GM12878 (cell line): ENCODE results near the gene GFOD2. TPM values are rescaled to one million over a fixed set of nuclear protein-coding genes. Genes with fewer than 3 reads are reported as not detected.

Source experiments
- ATAC-seq: fragments of 200-7000 bp; cut with Tn5 transposase; 3 replicates; pipeline ENCODE4 v1.9.1; 2020; ENCODE audit warnings: mild to moderate bottlenecking, moderate library complexity
- BruUV-seq: library from RNA; stranded (reverse); fragments of 400-500 nt; replicated peaks from 2 replicates; lab custom pipeline; 2021; lab: Mats Ljungman, UMichigan
- CTCF ChIA-PET: fragments of 300-600 bp; sonication (Branson Sonifier 250); formaldehyde crosslinking; extraction: SDS; loops from one replicate; lab custom pipeline; 2021; ENCODE audit warnings: inconsistent platforms; lab: Yijun Ruan, JAX
- POLR2A ChIA-PET: fragments of 350-600 bp; formaldehyde crosslinking; extraction: SDS; loops from one replicate; lab custom pipeline; 2021; ENCODE audit warnings: inconsistent platforms; lab: Charles Lee
- RAD21 ChIA-PET: fragments of 300-600 bp; sonication (Branson Sonifier 250); formaldehyde crosslinking; loops from one replicate; lab custom pipeline; 2023; ENCODE audit warnings: antibody characterized with exemption; ENCODE audit not compliant: unreplicated experiment; lab: Charles Lee
- SMC1A ChIA-PET: fragments of 300-600 bp; sonication (Branson Sonifier 250); formaldehyde crosslinking; loops from one replicate; lab custom pipeline; 2023; ENCODE audit not compliant: unreplicated experiment, uncharacterized antibody; lab: Charles Lee
- DNase-seq: peaks from one replicate; pipeline ENCODE4 v3.0.0-alpha.2; 2011; ENCODE audit warnings: low read depth, low spot score
- FAIRE-seq: peaks from 3 replicates; lab custom pipeline; 2011; peaks lifted over from hg19 to GRCh38; lab: Jason Lieb, UNC
- H2AFZ ChIP-seq: 2 replicates; pipeline ENCODE4 v1.6.0; 2011; ENCODE audit warnings: low read depth, low read length, control low read depth; ENCODE audit not compliant: control insufficient read depth
- H3K27ac ChIP-seq: 2 replicates; pipeline ENCODE4 v1.5.1; 2011; ENCODE audit warnings: control low read depth; ENCODE audit not compliant: control insufficient read depth, insufficient read depth
- H3K27me3 ChIP-seq, 2 experiments: replicated peaks in 1 of 2; 2 replicates each; pipeline versions ENCODE4 v1.6.0 to v1.6.1; 2011; ENCODE audit warnings: low read length in 1 of 2; ENCODE audit not compliant: control insufficient read depth in 2 of 2, insufficient read depth in 2 of 2
- H3K36me3 ChIP-seq, 2 experiments: 2 replicates each; pipeline ENCODE4 v1.5.1; 2011; ENCODE audit warnings: low read length in 1 of 2; ENCODE audit not compliant: control insufficient read depth in 2 of 2, insufficient read depth in 2 of 2
- H3K4me1 ChIP-seq: 2 replicates; pipeline ENCODE4 v1.6.1; 2011; ENCODE audit warnings: mild to moderate bottlenecking, low read length, moderate library complexity, mixed read lengths; ENCODE audit not compliant: control insufficient read depth, insufficient read depth
- H3K4me2 ChIP-seq: 2 replicates; pipeline ENCODE4 v1.6.0; 2011; ENCODE audit warnings: control low read depth; ENCODE audit not compliant: control insufficient read depth, insufficient read depth
- H3K4me3 ChIP-seq: fragments of 200-600 bp; sonication (generic); 2 replicates; pipeline ENCODE4 v1.5.1; 2016
- H3K79me2 ChIP-seq: 2 replicates; pipeline ENCODE4 v1.6.0; 2011; ENCODE audit warnings: low read length; ENCODE audit not compliant: control insufficient read depth, insufficient read depth
- H3K9ac ChIP-seq: 2 replicates; pipeline ENCODE4 v1.8.0; 2011; ENCODE audit warnings: low read length, control low read depth, mixed read lengths; ENCODE audit not compliant: control insufficient read depth, insufficient read depth
- H3K9me3 ChIP-seq: replicated peaks from 3 replicates; pipeline ENCODE4 v1.5.1; 2011; ENCODE audit warnings: mild to moderate bottlenecking, low read length; ENCODE audit not compliant: control insufficient read depth, insufficient read depth
- H4K20me1 ChIP-seq: 2 replicates; pipeline ENCODE4 v1.6.0; 2011; ENCODE audit not compliant: control insufficient read depth, insufficient read depth
- BACH1 ChIP-seq: fragments of 450-650 bp; IDR thresholded peaks from 2 replicates; pipeline ENCODE4 v1.6.1; 2017; ENCODE audit warnings: mild to moderate bottlenecking, borderline replicate concordance
- EZH2 ChIP-seq: IDR thresholded peaks from 2 replicates; pipeline ENCODE4 v1.6.1; 2012; ENCODE audit warnings: low read depth, mild to moderate bottlenecking, control low read depth, inconsistent platforms, low read length, borderline replicate concordance; ENCODE audit not compliant: control insufficient read depth
- GATAD2B ChIP-seq: fragments of 450-650 bp; conservative IDR thresholded peaks from 2 replicates; pipeline ENCODE4 v1.6.1; 2017; ENCODE audit warnings: low read depth, mild to moderate bottlenecking, moderate library complexity
- JUNB ChIP-seq: IDR thresholded peaks from 2 replicates; pipeline ENCODE4 v1.6.1; 2016; ENCODE audit warnings: antibody characterized with exemption, mild to moderate bottlenecking
- MEF2A ChIP-seq: IDR thresholded peaks from 2 replicates; pipeline ENCODE4 v1.6.1; 2011; ENCODE audit warnings: low read depth, mild to moderate bottlenecking, low read length, moderate library complexity; ENCODE audit not compliant: insufficient read depth
- MEF2B ChIP-seq: fragments of 450-650 bp; IDR thresholded peaks from 2 replicates; pipeline ENCODE4 v1.6.1; 2018; ENCODE audit warnings: mild to moderate bottlenecking, moderate library complexity; ENCODE audit not compliant: partially characterized antibody, poor library complexity, severe bottlenecking
- RAD51 ChIP-seq: fragments of 450-650 bp; IDR thresholded peaks from 2 replicates; pipeline ENCODE4 v1.6.1; 2016; ENCODE audit warnings: moderate library complexity, mild to moderate bottlenecking, inconsistent platforms
- RELA ChIP-seq: fragments of 450-650 bp; IDR thresholded peaks from 2 replicates; pipeline ENCODE4 v1.8.0; 2014; ENCODE audit warnings: borderline replicate concordance; ENCODE audit not compliant: partially characterized antibody
- SREBF1 ChIP-seq: IDR thresholded peaks from 2 replicates; pipeline ENCODE4 v1.6.1; 2012; ENCODE audit warnings: mild to moderate bottlenecking, low read length
- WGBS: methylation state at CpG from one replicate; pipeline ENCODE4 v1.1.6; 2016; ENCODE audit warnings: low lambda C conversion rate; ENCODE audit not compliant: insufficient replicate concordance, insufficient coverage; ENCODE audit errors: missing lambda C conversion rate; 5-methylcytosine and 5-hydroxymethylcytosine counted together
- in situ Hi-C: fragments of 300-500 bp; cut with MboI; formaldehyde crosslinking; loops from 9 replicates; pipeline ENCODE4 v1.14.3; 2018; ENCODE audit warnings: mixed read lengths
- intact Hi-C: fragments of 100-400 bp; cut with micrococcal nuclease; formaldehyde crosslinking; loops from one replicate; pipeline ENCODE4 v1.14.2; 2022; ENCODE audit not compliant: unreplicated experiment
- polyA plus RNA-seq, 11 experiments: library from polyadenylated mRNA; depleted of rRNA in 4 of 11; unstranded in 6 of 11; stranded (reverse) in 5 of 11; fragments of >200 nt; fragmentation: Nextera tagmentation in 4 of 11; fragmentation: Illumina TruSeq in 1 of 11; extraction: Ambion mirVana in 4 of 11; extraction: Trizol in 1 of 11; gene quantifications; 1 replicate in 1 of 11; 2 replicates in 10 of 11; pipeline versions ENCODE4 v1.2.1 to v1.2.3, GENCODE V29; 2011 to 2016; ENCODE audit warnings: inconsistent platforms in 2 of 11, missing spikeins in 2 of 11, low read depth in 1 of 11
- total RNA-seq, 4 experiments: library from RNA; depleted of rRNA in 3 of 4; stranded (reverse); fragments of >200 nt in 3 of 4; fragmentation: Illumina TruSeq in 1 of 4; extraction: Trizol in 1 of 4; gene quantifications; 2 replicates each; pipeline versions ENCODE4 v1.2.1 to v1.2.3, GENCODE V29; 2013 to 2021
- TF ChIP-seq, protein P1 (sequence below): fragments of 450-650 bp; IDR thresholded peaks from 2 replicates; pipeline ENCODE4 v1.6.1; 2017; ENCODE audit warnings: mild to moderate bottlenecking, moderate library complexity
- TF ChIP-seq, protein P2 (sequence below): fragments of 450-650 bp; formaldehyde crosslinking; IDR thresholded peaks from 2 replicates; pipeline ENCODE4 v1.5.0; 2022; ENCODE audit warnings: mild to moderate bottlenecking, missing genetic modification characterization

The GFOD2 gene
- total and polyA plus RNA-seq, 10 of the 15 experiments (the other 5 are each of a cell fraction or from before 2014, with no cell fraction given) = 2.0 to 15.9 (median 12.0) TPM

DNA sequence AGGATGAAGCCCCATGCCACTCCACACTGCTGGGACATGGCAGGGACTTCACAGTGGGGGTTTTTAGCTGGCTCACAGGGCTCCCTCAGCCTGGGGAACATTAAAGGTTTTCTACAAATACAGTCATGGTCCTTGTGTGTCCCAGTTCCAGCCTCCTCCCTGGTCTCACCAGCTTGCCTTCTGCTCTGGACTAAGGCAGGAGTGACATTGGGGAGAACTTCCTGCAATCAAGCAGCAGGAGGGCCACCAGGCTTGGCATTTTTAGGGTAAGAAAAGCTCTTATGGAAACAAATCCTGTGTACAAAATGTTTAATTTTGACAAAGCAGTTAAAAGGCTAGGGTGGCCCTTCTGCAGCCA, 56.5 kb downstream of the GFOD2 start (continued):
- TF ChIP-seq, protein P1, sequence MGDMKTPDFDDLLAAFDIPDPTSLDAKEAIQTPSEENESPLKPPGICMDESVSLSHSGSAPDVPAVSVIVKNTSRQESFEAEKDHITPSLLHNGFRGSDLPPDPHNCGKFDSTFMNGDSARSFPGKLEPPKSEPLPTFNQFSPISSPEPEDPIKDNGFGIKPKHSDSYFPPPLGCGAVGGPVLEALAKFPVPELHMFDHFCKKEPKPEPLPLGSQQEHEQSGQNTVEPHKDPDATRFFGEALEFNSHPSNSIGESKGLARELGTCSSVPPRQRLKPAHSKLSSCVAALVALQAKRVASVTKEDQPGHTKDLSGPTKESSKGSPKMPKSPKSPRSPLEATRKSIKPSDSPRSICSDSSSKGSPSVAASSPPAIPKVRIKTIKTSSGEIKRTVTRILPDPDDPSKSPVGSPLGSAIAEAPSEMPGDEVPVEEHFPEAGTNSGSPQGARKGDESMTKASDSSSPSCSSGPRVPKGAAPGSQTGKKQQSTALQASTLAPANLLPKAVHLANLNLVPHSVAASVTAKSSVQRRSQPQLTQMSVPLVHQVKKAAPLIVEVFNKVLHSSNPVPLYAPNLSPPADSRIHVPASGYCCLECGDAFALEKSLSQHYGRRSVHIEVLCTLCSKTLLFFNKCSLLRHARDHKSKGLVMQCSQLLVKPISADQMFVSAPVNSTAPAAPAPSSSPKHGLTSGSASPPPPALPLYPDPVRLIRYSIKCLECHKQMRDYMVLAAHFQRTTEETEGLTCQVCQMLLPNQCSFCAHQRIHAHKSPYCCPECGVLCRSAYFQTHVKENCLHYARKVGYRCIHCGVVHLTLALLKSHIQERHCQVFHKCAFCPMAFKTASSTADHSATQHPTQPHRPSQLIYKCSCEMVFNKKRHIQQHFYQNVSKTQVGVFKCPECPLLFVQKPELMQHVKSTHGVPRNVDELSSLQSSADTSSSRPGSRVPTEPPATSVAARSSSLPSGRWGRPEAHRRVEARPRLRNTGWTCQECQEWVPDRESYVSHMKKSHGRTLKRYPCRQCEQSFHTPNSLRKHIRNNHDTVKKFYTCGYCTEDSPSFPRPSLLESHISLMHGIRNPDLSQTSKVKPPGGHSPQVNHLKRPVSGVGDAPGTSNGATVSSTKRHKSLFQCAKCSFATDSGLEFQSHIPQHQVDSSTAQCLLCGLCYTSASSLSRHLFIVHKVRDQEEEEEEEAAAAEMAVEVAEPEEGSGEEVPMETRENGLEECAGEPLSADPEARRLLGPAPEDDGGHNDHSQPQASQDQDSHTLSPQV = no peak
- TF ChIP-seq MEF2A = no peak
- no peak for TF ChIP-seq SREBF1
- TF ChIP-seq EZH2 = no peak

DNA sequence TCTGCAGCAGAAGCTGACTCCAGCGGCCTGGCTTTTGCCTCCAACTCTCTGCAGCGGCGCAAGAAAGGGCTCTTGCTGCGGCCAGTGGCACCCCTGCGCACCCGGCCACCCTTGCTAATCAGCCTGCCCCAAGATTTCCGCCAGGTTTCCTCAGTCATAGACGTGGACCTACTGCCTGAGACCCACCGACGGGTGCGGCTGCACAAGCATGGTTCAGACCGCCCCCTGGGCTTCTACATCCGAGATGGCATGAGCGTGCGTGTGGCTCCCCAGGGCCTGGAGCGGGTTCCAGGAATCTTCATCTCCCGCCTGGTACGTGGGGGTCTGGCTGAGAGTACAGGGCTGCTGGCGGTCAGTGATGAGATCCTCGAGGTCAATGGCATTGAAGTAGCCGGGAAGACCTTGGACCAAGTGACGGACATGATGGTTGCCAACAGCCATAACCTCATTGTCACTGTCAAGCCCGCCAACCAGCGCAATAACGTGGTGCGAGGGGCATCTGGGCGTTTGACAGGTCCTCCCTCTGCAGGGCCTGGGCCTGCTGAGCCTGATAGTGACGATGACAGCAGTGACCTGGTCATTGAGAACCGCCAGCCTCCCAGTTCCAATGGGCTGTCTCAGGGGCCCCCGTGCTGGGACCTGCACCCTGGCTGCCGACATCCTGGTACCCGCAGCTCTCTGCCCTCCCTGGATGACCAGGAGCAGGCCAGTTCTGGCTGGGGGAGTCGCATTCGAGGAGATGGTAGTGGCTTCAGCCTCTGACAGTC, 57.0 kb downstream of the GFOD2 start:
- Histone ChIP-seq H3K9me3 (no peaks in the 10 kb centered on the region), H3K4me1 (peaks cover 13% of the 10 kb centered on the region), H3K4me2 (peak overlapping the region; percentile 78; the same call in 1 of the 2 replicates), H2AFZ (no peak overlapping the region), H3K36me3 (peaks cover 9 to 10% of the 10 kb centered on the region in 2 experiments; a peak in 3 of 4 replicates), H3K4me3 (no peak overlapping the region), H3K27me3 (no peaks in the 10 kb centered on the region), H3K27ac (no peak overlapping the region), H3K79me2 (peaks cover 12% of the 10 kb centered on the region), H4K20me1 (no peaks in the 10 kb centered on the region), H3K9ac (no peak overlapping the region)
- intact Hi-C loops = loop anchor here (5.0 kb wide), 1 partner anchor 505 kb away; the partner anchor contains the start of genes FBXL8 and TRADD
- no TSS peak for BruUV-seq
- TF ChIP-seq, protein P2, sequence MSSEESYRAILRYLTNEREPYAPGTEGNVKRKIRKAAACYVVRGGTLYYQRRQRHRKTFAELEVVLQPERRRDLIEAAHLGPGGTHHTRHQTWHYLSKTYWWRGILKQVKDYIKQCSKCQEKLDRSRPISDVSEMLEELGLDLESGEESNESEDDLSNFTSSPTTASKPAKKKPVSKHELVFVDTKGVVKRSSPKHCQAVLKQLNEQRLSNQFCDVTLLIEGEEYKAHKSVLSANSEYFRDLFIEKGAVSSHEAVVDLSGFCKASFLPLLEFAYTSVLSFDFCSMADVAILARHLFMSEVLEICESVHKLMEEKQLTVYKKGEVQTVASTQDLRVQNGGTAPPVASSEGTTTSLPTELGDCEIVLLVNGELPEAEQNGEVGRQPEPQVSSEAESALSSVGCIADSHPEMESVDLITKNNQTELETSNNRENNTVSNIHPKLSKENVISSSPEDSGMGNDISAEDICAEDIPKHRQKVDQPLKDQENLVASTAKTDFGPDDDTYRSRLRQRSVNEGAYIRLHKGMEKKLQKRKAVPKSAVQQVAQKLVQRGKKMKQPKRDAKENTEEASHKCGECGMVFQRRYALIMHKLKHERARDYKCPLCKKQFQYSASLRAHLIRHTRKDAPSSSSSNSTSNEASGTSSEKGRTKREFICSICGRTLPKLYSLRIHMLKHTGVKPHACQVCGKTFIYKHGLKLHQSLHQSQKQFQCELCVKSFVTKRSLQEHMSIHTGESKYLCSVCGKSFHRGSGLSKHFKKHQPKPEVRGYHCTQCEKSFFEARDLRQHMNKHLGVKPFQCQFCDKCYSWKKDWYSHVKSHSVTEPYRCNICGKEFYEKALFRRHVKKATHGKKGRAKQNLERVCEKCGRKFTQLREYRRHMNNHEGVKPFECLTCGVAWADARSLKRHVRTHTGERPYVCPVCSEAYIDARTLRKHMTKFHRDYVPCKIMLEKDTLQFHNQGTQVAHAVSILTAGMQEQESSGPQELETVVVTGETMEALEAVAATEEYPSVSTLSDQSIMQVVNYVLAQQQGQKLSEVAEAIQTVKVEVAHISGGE = no peak
- TF ChIP-seq MEF2B = no peak
- TF ChIP-seq RAD51 = no peak
- no peak for TF ChIP-seq RELA
- TF ChIP-seq GATAD2B = no peak
- TF ChIP-seq BACH1 = no peak
- TF ChIP-seq JUNB = no peak
- 97% methylated on average over 34 of the region's 34 CpGs for WGBS
- ChIA-PET SMC1A (interaction anchor here (1.0 to 1.4 kb wide), 2 partner anchors 18 to 154 kb away, joined by 3 read pairs; partner anchors contain the start of gene CARMIL2), CTCF (interaction anchor here (1.4 to 11.9 kb wide), 3 partner anchors 17 to 144 kb away, joined by 5 to 196 read pairs (median 12); partner anchors contain the start of genes CARMIL2 and CTCF), POLR2A (no interaction called here), RAD21 (interaction anchor here (0.7 kb wide), 1 partner anchor 17 kb away, joined by 4 read pairs; the partner anchor contains the start of gene CARMIL2)
- DNase-seq (no peak), ATAC-seq (no peak), FAIRE-seq (no peak)
- in situ Hi-C loops = no loop called here
